ENCODE measurements around the gene PDCD4. TPM values are rescaled to one million over a fixed set of nuclear protein-coding genes. Genes with fewer than 3 reads are reported as not detected.

Gene PDCD4
- total RNA-seq, 1 donor from 2014 or later = 55.5 TPM

DNA sequence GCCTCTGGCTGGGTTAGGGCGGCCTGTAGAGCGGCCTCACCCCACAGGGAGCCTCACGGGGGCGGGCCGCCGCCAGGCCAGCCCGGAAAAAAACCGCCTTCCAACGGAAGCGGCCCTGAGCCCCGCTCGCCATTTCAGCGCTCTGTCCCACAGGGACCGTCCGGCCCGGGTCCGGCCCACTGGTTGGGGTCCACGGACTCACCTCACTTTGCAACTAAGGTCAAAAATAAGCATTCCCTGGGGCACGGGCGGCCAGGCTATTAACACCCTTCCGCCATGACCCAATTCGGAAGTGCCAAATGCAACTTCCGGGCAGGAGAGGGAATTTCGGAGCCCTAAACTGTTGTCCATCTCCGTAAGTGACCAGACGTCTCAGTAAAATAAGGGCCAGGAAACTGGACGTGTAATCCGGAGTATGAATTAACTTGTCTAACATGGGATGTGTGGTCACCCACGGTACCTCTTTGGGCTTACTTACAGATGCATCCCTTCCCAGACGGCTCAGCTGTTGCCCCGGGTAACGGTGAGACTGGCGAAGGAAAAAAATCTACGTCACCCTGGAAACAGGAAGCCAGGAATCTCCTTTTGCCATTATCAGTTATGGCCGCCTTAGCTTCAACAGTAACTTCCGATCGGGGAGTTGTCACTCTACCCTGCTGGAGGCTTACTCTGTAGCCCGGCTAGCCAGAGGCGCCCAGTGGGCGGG is 47.1 kb downstream of the PDCD4 start, which contains the start of gene BBIP1:
Gene BBIP1 (minus strand): TSS at position 538 of the 706 bp plus-strand sequence. CDS start 1,023 bp downstream, outside the sequence.
- TF ChIP-seq, protein P1, sequence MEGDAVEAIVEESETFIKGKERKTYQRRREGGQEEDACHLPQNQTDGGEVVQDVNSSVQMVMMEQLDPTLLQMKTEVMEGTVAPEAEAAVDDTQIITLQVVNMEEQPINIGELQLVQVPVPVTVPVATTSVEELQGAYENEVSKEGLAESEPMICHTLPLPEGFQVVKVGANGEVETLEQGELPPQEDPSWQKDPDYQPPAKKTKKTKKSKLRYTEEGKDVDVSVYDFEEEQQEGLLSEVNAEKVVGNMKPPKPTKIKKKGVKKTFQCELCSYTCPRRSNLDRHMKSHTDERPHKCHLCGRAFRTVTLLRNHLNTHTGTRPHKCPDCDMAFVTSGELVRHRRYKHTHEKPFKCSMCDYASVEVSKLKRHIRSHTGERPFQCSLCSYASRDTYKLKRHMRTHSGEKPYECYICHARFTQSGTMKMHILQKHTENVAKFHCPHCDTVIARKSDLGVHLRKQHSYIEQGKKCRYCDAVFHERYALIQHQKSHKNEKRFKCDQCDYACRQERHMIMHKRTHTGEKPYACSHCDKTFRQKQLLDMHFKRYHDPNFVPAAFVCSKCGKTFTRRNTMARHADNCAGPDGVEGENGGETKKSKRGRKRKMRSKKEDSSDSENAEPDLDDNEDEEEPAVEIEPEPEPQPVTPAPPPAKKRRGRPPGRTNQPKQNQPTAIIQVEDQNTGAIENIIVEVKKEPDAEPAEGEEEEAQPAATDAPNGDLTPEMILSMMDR (conservative IDR thresholded peaks at IDR 0.05; ENCODE audit: low read depth, low read length) = no peak
- H3K4me3 ChIP-seq (ENCODE audit: low read depth, low read length) = peak within 1 kb of the TSS; percentile 90
- DNase-seq (ENCODE audit: low read depth) = peak; percentile 98

GRCh38 chr10:110919349-110919931 is 47.7 kb downstream of the PDCD4 start, which contains the start of gene SHOC2:
TSS of gene SHOC2 (plus strand) at chr10:110919604. CDS start at chr10:110964359, 44,755 bp downstream.
- TF ChIP-seq, protein P1 (conservative IDR thresholded peaks at IDR 0.05; ENCODE audit: low read depth, low read length) = no peak
- peak within 1 kb of the TSS; percentile 90 for H3K4me3 ChIP-seq (ENCODE audit: low read depth, low read length)
- DNase-seq (ENCODE audit: low read depth) = no peak

DNA sequence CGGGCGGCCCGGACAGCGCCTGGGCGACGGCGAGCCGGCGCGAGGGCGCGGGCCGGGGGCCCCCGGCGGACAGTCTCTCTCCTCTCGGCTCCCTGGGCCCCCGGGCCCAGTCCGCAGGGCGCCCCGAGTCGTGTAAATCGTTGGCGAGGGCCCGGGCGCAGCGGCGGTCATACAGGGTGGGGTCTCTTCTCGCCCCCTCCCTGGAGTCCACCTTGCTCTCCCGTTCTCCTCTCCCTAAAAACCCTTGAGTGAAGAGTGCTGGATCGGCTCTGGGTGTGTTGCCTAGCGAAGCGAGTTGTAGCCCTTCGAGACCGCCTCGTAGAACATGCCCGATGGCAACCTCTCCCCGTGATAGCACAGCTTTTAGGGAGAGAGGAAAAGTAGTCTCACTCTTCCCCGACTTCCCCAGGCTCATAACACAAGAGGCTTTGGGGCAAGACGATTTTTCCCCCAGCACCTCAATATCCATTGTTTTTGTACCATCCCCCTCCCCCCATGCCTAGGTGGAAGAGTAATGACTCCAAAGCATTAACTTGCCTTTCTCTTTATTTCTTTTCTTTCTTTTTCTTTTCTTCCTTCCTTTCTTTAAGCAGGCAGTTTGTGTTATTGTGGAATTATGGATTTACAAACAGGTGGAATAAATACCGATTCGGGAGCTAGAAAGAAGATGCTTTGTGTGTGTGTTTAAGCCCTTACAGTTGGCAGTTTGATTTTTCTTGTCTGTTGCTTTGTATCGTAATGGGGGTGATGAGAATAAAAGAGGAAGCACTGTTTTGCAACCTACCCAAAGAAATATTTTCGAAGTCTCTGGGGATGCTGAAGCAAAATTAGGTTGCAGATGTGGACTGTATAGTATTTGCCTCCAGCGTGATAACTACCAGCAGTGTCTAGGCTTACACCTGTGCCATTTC is 48.5 kb downstream of the PDCD4 start:
- H3K4me3 ChIP-seq (ENCODE audit: low read depth, low read length) = peak overlapping the region; percentile 90
- TF ChIP-seq, protein P1 (conservative IDR thresholded peaks at IDR 0.05; ENCODE audit: low read depth, low read length) = no peak
- no peak for DNase-seq (ENCODE audit: low read depth)

GRCh38 chr10:110923856-110924493 is 52.2 kb downstream of the PDCD4 start:
- TF ChIP-seq, protein P1 (conservative IDR thresholded peaks at IDR 0.05; ENCODE audit: low read depth, low read length) = peak; percentile 6
- no peak for DNase-seq (ENCODE audit: low read depth)
- H3K4me3 ChIP-seq (ENCODE audit: low read depth, low read length) = peak overlapping the region; percentile 14

DNA sequence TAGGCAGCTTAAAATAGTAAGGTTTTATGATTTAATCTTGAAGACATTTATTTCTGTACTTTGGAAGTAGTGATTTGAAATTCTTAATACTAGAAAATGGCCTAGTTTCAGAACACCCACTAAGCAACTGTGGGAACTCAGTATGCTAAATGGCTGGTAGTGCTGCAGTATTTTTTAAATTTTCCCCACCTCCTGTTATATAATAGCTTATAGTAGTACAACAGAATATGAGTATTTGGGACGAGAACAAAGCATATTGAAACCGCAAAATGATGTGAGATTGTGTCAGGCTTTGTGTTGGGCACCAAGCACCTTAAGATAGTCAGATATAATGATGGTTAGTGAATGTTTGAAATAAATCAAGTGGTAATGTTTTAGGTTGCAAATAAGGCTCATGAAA is 55.7 kb downstream of the PDCD4 start:
- no peak for DNase-seq (ENCODE audit: low read depth)
- no peak overlapping the region for H3K4me3 ChIP-seq (ENCODE audit: low read depth, low read length)
- TF ChIP-seq, protein P1 (conservative IDR thresholded peaks at IDR 0.05; ENCODE audit: low read depth, low read length) = no peak

GRCh38 chr10:110931769-110932381 is 60.1 kb downstream of the PDCD4 start:
- TF ChIP-seq, protein P1 (conservative IDR thresholded peaks at IDR 0.05; ENCODE audit: low read depth, low read length) = no peak
- no peak for DNase-seq (ENCODE audit: low read depth)
- no peak overlapping the region for H3K4me3 ChIP-seq (ENCODE audit: low read depth, low read length)

Measured in epithelial cell of proximal tubule (primary cell).